ENCODE data around the gene RNF31. TPM values are rescaled to one million over a fixed set of nuclear protein-coding genes. Genes with fewer than 3 reads are reported as not detected.
"Not testable (repeated sequence)": the region's sequence is repeated elsewhere in the genome, so short reads cannot be mapped to it uniquely, and the experiment has no call there.

RNF31 gene
- 62.3 and 67.8 TPM in 2 replicates for total RNA-seq (2014; rRNA removed; shearing (Covaris generic))

DNA sequence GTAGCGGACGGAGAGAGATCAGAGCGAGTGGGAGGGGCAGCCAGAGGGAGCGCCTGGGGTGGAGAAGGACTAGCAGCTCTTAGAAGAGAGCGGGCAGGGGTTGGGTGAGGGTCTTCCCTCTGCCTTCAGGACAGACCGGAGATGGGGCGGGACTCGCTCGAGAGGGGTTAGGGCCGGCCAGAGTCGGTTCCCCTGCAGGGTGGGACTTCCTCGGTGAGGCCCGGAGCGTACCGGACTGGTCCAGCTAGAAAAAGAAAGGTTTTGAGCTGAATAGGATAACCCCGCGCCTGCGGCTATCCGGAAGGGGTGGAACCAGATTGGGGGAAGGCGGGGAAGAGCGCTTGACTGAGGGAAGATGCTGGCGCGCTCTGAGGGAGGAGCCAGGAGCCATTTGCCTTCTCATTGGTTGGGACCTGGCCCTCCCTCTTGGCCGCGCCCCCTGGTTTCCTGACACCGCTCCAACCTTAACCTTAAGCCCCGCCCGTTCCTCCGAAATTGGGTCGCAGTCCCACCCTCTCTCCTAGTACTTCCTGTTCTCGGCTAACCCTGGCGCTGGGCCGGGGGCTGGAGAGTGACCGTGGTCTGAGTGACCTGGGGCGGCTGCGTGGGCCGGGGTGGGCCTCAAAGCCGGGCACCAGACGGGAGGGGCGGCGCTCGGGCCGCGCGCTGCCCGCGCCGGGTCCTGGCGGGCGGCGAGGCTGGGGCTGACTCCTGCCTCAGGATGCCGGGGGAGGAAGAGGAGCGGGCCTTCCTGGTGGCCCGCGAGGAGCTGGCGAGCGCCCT lies at the start of gene RNF31:
TSS of gene RNF31 (plus strand) at position 521 of the 783 bp plus-strand sequence. CDS start at position 722, 201 bp downstream.
- DNase-seq (ENCODE audit: low spot score) = peak; percentile 94

DNA sequence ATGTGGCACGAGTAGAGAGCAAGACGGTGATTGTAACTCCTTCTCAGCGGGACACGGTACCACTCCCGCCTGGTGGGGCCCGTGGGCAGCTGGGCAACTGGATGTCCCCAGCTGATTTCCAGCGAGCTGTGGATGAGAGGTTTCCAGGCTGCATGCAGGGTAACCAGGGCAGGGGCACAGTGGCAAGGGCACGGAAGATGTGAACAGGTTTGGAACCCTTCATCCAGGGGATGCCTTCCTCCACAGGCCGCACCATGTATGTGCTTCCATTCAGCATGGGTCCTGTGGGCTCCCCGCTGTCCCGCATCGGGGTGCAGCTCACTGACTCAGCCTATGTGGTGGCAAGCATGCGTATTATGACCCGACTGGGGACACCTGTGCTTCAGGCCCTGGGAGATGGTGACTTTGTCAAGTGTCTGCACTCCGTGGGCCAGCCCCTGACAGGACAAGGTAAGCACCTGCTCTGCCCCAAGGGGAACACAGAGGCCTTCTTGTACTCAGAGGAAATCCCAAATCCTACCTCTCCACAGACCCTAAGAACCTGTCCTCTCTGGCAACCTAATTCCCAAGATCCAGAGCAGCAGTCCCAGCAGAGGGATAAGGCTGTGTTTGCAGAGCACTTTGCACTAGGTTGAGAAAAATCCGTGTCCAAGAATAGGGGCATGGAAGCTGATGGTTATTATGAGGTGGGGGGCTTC lies 48.9 kb upstream of the RNF31 start:
- no peak for DNase-seq (ENCODE audit: low spot score)

DNA sequence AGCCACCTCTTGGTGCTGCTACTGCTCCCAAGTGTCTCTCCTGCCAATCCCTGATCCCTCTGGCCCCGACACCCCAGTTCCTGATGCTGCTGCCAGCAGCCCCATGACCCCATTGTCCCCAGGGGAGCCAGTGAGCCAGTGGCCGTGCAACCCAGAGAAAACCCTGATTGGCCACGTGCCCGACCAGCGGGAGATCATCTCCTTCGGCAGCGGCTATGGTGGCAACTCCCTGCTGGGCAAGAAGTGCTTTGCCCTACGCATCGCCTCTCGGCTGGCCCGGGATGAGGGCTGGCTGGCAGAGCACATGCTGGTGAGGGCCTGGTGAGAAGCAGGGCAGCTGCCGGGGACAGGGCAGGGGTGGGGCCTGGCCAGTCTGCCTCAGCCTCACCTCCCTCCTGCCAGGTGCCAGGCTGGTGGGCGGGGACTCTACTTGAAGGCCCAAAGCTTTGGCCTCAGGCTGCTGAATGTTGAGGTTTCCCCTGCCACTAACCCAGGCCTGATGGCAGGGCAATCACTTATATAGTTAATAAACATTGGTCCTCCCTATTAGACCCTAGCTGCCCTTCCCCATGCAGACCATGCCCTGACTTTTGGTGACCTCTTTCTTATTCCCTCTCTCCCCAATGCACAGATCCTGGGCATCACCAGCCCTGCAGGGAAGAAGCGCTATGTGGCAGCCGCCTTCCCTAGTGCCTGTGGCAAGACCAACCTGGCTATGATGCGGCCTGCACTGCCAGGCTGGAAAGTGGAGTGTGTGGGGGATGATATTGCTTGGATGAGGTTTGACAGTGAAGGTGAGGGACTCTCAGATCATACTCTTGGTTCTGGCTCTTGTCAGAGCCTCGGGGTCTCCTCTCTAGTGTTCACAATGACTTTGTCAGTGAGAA lies 48.1 kb upstream of the RNF31 start:
- DNase-seq (ENCODE audit: low spot score) = no peak

DNA sequence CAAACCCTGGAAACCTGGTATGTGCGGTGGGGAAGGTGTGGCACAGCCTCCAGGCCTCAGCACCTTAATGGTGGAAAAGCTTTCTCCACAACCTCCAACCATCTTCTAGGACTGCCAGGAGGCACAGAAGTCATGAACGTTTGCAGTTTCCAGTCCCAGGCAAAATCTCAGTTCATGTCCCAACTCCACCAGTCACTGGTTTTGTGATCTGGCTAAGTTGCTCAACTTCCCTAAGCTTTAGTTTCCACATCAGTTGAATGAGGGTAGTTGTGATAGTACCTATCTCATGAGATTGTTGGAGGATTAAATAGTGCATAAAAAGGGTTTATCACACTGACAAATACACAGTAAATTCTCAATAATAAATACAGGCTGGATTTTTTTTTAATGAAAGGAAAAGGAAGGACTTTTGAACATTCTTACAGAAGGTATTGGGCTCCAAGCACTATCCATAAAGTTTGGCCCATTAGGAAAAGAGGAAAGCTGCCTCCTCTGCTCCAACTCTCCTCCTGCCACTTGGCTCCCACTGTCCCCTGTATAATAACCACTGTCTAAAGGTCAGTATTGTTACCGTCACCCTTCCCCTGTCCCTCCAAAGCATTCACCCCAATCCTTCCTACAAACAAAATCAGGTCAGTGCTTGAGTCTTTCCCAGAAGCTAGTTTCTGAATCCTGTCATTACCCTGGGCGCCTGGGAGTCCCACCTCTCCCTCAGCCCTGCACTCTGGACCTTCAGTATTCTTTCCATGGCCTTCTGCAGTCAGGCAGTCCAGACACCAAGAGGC lies 46.9 kb upstream of the RNF31 start:
- DNase-seq (ENCODE audit: low spot score) = no peak

DNA sequence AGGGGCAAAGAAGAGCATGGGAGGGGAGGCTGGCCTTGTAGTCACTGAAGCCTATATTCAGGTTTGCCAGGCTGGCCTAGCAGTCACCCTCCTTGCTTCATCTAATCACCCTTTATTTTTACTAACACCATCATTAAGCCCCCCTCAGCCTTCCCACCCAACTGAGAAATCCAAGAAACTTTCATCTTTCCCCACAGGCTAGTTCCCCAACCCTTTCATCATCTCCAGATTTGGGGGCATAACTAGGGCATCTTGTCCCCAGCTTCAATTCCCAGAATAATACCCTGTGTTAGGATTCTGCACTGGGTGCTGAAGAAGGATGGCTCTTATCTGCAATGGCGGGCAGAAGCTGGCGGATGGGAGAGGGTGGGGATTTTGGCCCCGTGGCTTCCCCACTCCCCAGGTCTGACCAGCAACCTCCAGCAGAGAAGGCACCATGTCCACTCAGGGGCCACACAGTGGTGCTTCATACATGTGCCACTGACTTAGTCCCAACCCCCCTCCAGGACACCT lies 46.3 kb upstream of the RNF31 start:
- no peak for DNase-seq (ENCODE audit: low spot score)

DNA sequence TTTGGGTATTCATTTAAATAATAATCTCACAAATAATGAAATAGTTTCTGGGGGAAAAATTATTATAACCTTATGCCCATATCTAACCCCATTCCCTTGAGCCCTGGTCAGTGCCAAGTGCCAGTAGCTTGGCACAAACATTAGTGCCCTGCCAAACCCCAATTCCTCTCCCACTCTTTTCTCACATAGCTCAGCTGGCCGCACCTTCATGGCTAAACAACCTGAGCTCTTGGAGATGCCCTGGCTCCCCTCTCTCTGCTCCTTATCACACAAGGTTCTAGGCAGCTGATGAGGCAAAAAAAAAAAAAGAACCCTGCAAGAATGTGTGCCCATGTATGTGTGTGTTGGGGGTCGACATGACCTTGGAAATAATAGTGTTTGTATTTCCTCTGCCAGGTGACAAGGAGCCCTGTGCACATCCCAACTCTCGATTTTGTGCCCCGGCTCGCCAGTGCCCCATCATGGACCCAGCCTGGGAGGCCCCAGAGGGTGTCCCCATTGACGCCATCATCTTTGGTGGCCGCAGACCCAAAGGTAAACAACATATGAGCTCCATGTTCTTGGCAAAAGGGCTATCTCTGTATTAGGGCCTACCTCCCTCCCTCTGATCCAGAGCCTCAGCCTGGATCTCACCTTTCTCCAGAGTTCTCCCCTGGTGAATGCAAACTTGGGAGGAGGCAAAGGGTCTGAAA lies 44.8 kb upstream of the RNF31 start:
- no peak for DNase-seq (ENCODE audit: low spot score)

DNA sequence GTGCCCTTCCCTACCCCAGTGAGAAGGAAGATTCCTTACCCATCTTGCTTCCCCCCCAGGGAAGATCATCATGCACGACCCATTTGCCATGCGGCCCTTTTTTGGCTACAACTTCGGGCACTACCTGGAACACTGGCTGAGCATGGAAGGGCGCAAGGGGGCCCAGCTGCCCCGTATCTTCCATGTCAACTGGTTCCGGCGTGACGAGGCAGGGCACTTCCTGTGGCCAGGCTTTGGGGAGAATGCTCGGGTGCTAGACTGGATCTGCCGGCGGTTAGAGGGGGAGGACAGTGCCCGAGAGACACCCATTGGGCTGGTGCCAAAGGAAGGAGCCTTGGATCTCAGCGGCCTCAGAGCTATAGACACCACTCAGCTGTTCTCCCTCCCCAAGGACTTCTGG lies 43.8 kb upstream of the RNF31 start:
- DNase-seq (ENCODE audit: low spot score) = no peak

DNA sequence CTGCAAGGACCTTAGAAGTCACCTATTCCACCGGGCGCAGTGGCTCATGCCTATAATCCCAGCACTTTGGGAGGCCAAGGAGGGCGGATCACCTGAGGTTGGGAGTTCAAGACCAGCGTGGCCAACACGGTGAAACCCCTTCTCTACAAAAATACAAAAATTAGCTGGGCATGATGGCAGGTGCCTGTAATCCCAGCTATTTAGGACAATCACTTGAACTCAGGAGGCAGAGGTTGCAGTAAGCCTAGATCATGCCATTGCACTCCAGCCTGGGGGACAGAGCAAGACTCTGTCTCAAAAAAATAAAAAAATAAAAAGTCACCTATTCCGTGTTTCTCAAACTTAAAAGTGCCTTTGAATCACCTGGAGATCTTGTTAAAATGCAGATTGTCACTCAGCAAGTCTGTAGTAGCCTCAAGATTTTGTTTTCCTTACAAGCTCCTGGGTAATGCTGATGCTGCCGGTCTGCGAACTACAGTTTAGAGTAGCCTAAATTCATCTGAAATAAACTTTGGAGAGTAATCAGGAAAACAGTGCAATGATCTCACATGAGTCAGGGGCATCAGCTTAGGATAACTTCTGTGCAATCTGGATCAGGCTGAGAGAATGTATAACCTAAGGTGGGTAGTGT lies 41.6 kb upstream of the RNF31 start:
- not testable (repeated sequence) for DNase-seq (ENCODE audit: low spot score)

DNA sequence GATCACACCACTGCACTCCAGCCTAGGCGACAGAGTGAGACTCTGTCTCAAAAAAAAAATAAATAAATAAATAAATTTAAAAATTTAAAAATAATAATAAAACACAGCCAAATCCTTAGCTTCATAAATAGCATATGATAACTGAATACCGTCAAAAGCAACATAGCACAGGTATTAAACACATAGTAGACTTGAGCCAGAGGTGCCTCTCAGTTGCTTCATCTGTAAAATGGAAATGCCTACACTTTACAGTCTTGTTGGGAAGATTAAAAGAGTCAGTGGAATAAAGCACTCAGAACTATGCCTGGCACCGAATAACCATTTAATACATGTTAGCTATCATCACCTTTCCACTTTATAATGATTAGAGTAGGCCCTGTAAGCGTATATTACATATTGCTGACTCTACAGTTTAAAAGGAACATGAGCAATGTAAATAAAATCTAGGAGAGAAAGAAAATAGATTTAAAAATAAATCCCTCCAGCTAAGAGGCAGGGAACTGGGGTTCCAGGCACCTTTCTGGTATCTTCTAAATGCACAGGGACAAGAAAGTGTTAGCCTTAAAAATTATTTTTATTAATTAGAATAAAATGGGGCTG lies 40.5 kb upstream of the RNF31 start:
- no peak for DNase-seq (ENCODE audit: low spot score)

DNA sequence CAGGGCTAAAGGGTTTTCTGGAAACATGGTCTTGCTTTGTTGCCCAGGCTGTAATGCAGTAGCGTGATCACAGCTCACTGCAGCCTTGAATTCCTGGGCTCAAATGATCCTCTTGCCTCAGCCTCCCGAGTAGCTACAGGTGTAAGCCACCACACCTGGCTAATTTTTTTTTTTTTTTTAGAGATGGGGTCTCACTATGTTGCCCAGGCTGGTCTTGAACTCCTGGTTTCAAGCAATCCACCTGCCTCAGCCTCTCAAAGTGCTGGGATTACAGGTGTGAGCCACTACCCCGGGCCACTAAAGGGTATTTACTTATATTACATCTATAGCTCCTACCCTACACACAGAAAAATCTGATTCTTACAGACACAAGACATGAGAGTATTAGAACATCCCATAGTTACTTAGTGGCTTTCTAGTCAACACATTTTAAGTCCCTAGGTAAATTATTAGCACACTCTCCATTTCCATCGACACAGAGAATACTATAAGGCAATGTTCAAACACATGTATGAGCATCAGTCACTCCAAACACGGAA lies 38.9 kb upstream of the RNF31 start:
- no peak for DNase-seq (ENCODE audit: low spot score)

DNA sequence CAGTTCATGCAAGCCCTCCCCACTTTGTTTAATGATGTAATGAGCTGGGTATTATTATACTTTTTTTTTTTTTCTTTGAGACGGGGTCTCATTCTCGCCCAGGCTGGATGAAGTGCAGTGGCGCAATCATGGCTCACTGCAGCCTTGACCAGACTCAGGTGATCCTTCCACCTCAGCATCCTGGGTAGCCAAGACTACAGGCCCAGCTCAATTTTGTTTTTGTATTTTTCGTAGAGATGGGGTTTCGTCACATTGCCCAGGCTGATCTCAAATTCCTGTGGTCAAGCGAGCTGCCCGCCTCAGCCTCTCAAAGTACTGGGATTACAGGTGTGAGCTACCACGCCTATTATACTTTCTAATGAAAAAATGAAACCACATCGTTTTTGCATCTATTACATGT lies 37.2 kb upstream of the RNF31 start:
- peak; percentile 8 for DNase-seq (ENCODE audit: low spot score)

DNA sequence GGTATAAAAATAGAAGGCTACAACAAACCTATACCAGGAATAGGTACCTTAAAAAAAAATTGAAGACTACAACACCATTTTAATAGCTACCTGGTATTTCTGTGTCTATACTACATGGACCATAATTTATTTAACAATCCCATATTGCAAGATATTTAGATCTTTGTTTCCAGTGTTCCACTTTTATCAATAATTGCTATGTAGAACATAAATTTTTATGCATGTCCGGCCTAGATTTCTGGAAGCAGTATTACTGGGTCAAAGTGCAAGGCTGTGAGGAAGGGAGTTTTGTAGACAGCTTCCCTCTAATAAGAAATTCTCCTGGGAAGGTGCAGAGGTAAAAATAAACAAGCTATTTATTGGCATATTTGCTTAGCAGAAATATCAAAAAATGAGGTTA lies 36.8 kb upstream of the RNF31 start:
- DNase-seq (ENCODE audit: low spot score) = no peak

DNA sequence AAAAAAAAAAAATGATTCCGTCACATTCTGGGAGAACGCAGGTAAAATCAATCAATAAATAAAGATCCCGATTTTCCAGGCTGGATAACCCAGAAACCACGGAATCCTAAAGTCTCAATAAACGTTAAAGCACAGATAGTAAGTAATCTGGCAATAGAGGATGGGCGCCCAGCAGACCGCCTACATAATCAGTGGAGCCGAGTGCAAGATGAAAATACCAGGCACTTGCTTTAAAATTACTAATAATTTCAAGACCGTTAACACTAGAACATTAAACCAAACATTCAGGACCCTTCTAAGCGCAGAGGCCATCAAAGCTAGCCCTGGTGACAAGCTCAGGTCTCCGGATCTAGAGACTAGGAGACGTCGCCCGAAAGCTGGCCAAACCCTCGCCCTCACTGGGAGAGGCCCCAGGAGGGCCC lies 33.9 kb upstream of the RNF31 start:
- no peak for DNase-seq (ENCODE audit: low spot score)

DNA sequence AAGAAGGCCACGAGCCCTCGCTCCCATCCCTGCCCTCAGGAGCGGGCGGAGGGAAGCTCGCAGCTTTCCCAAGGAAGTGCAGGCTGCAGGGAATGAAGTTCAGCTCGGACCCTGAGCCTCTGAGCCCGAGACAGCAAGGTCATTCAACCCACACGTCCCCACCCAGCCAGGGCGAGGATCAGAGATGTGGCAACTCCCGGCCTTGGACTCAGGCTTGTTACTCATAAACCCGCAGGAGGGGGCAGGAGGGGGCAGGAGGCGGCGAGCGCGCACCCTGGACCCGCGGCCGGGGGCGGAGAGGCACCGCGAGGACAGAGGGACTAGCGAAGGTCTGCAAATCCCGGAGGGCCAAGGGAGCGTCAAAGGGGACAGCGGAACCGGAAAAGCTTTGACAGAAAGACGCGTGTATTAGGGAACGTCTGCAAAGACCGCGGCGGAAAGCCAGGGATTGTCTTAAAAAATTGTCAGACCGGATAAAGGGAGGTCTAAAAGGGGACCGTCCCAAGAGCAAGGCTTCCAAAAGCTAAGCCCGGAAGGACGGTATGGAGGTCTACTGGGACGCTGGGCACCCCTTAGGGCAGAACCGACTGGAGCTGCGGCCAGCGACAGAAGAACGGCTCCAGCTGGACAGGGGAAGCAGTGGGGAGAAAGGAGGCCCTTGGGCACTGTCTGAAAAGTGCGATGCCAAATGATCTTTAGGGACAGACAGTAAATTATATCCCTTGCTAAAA lies 33.3 kb upstream of the RNF31 start:
- peak; percentile 83 for DNase-seq (ENCODE audit: low spot score)

DNA sequence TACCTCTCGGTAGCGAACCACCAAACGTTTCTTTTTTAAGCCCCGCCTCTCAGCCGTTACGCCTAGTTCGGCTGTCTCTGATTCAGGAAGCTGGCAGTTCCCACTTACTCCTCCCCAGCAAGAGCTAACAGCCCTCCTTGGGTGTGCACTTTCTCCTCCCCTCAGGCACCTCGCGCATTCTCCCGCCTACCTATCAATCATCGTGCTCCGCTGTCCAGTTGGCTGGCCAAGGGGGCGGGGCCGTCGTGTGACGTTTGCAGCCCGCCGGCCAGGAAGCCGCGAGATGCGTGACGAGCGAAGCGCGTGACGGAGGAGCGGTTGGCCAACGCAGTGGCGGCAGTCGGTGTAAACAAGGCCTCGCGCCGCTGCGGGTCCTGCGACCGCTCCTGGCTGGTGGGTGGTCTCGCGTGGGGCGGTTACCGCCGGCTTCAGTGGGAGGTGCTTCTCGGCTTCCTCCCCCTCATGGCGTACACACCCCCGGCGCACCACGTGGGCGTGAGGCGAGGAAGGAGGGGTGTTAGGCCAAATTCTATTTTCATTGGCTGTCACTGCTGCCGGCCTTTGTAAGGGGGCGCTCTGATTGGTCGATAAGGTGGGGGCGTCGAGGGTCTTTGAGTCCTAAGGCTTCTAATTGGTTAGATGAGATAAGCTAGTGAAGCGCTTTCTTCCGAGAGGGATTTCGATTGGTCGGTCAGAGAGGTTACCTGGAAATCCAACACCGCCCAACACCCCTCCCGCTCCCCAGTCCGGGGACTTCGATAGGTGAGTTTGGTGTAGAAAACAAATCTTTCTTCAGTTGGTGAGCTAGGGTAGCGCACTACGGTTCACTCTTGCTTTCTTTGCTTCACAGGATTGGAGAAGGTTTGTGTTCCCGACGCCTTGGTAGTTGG lies 32.5 kb upstream of the RNF31 start, which contains the start of the genes DCAF11 and NRL:
TSS of gene DCAF11 (plus strand) at position 246 of the 890 bp plus-strand sequence. CDS start 818 bp downstream, outside the sequence.
TSS of gene NRL (minus strand) at position 418 of the 890 bp plus-strand sequence. CDS start 32,101 bp downstream, outside the sequence.
- DNase-seq (ENCODE audit: low spot score) = peak; percentile 96

DNA sequence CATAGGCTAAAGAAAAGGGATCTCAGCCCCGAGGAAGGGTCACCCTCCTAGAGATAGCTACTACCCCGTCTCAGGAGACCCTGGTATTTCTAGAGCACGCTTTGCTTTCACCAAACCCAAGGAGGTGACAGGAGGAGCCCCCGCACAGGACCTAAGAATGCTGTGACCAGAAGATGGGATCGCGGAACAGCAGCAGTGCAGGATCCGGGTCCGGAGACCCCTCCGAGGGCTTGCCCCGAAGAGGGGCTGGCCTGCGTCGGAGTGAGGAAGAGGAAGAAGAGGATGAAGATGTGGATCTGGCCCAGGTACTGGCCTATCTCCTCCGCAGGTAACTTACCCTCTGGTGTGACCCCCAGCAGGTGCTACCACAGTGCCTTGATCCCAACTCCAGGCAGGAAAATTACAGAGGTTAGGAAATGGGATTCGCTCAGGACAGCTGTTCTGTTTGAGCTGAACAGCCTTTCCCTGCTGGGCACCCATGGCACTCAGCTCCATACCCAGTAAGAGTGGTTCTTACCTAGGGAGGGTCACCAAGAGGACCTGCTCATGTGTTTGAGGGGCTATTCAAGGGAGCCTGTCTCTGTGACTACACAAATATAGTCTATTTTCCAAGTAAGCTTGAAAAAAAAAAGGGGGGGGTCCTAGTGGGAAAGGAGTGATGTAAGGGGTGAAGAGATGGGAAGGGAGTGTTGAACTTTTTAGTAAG lies 31.7 kb upstream of the RNF31 start:
- DNase-seq (ENCODE audit: low spot score) = no peak

All from HT-29 (cell line).